ENCODE data around the gene CLCA4.
"Not testable (repeated sequence)": the region's sequence is repeated elsewhere in the genome, so short reads cannot be mapped to it uniquely, and the experiment has no call there.

- TF ChIP-seq POLR2A, EP300 (IDR thresholded peaks at IDR 0.05): not testable (repeated sequence)
- TF ChIP-seq, protein P1, sequence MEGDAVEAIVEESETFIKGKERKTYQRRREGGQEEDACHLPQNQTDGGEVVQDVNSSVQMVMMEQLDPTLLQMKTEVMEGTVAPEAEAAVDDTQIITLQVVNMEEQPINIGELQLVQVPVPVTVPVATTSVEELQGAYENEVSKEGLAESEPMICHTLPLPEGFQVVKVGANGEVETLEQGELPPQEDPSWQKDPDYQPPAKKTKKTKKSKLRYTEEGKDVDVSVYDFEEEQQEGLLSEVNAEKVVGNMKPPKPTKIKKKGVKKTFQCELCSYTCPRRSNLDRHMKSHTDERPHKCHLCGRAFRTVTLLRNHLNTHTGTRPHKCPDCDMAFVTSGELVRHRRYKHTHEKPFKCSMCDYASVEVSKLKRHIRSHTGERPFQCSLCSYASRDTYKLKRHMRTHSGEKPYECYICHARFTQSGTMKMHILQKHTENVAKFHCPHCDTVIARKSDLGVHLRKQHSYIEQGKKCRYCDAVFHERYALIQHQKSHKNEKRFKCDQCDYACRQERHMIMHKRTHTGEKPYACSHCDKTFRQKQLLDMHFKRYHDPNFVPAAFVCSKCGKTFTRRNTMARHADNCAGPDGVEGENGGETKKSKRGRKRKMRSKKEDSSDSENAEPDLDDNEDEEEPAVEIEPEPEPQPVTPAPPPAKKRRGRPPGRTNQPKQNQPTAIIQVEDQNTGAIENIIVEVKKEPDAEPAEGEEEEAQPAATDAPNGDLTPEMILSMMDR (IDR thresholded peaks at IDR 0.05) = not testable (repeated sequence)
Measured at GRCh38 chr1:86606080-86606479, 59.2 kb downstream of the CLCA4 start.

Measured in upper lobe of left lung (tissue), 4 donors.